Natural killer cell (primary cell): Measurements from ENCODE around the gene ZFP30. TPM values are rescaled to one million over a fixed set of nuclear protein-coding genes. Genes with fewer than 3 reads are reported as not detected.

Experiments used
- total RNA-seq, 4 donors: library from RNA; stranded (reverse); fragments of 120-200 nt in 1 of 4; gene quantifications; one replicate each; pipeline versions ENCODE4 v1.2.3 to v1.2.4, GENCODE V29; 2013 to 2022

Gene ZFP30
- total RNA-seq, 3 donors from 2014 or later (not counting 1 experiment from before 2014, with no cell fraction given), result 7.8 to 10.3 (median 8.9) TPM

Other genes starting within 250 kb of the ZFP30 start
- gene ZNF569, start 188.0 kb downstream of the ZFP30 start, total RNA-seq, result 1 to 10 TPM; 6.3 to 9.5 (median 8.0) TPM
- 10 to 100 TPM; 12.6 to 19.6 (median 17.6) TPM for gene ZNF570, start 186.1 kb downstream of the ZFP30 start, total RNA-seq
- 1 to 10 TPM; 3.1 to 9.6 (median 4.3) TPM for gene ZNF793, start 148.5 kb downstream of the ZFP30 start, total RNA-seq
- 10 to 100 TPM; 11.7 to 22.1 (median 19.6) TPM for gene ZNF571, start 60.7 kb downstream of the ZFP30 start, total RNA-seq
- 1 to 10 TPM; 6.4 to 7.5 (median 7.0) TPM for gene ZNF540, start 60.6 kb downstream of the ZFP30 start, total RNA-seq
- 1 to 10 TPM; 4.6 to 5.1 (median 4.8) TPM for gene ZNF607, start 64.3 kb upstream of the ZFP30 start, total RNA-seq
- 10 to 100 TPM in 2 of 3 donors, 1 to 10 TPM in 1; 10.0 to 15.5 (median 13.4) TPM for gene ZNF573, start 124.1 kb upstream of the ZFP30 start, total RNA-seq